Gastrocnemius medialis (tissue), 4 donors: Measurements from ENCODE around the gene PABPC1L. TPM values are rescaled to one million over a fixed set of nuclear protein-coding genes. Genes with fewer than 3 reads are reported as not detected.
A peak's percentile ranks its signal among the peaks of the same experiment; 100 is the strongest.

Source experiments
- ATAC-seq, 2 donors: fragments of 150-250 bp; one replicate each; pipeline ENCODE4 v1.9.1; 2016
- DNase-seq, 2 donors: peaks; one replicate each; pipeline ENCODE4 v3.0.0-alpha.2; 2019
- H3K27ac ChIP-seq, 4 donors: fragments of 200-600 bp; sonication (generic); 1 replicate in 1 of 4; 2 replicates in 3 of 4; pipeline ENCODE4 v1.5.1; 2016 to 2018; ENCODE audit warnings: mild to moderate bottlenecking in 2 of 4, moderate library complexity in 1 of 4
- H3K27me3 ChIP-seq, 3 donors: fragments of 200-600 bp; sonication (generic) in 2 of 3; 1 replicate in 1 of 3; 2 replicates in 2 of 3; pipeline versions ENCODE4 v1.5.1 to v1.6.0; 2016 to 2019; ENCODE audit warnings: mild to moderate bottlenecking in 1 of 3, moderate library complexity in 1 of 3
- H3K36me3 ChIP-seq, 2 donors: fragments of 200-600 bp; sonication (generic) in 1 of 2; one replicate each; pipeline ENCODE4 v1.5.1; 2017 to 2018
- H3K4me1 ChIP-seq, 2 donors: fragments of 200-600 bp; sonication (generic) in 1 of 2; one replicate each; pipeline ENCODE4 v1.5.1; 2016 to 2017; ENCODE audit warnings: mild to moderate bottlenecking in 2 of 2
- H3K4me3 ChIP-seq, 4 donors: fragments of 200-600 bp; sonication (generic) in 3 of 4; 1 replicate in 1 of 4; 2 replicates in 3 of 4; pipeline ENCODE4 v1.5.1; 2016 to 2019; ENCODE audit warnings: mild to moderate bottlenecking in 2 of 4
- H3K9me3 ChIP-seq, 3 donors: fragments of 200-600 bp; sonication (generic) in 2 of 3; 1 replicate in 1 of 3; 2 replicates in 2 of 3; pipeline ENCODE4 v1.5.1; 2016 to 2019
- CTCF ChIP-seq, 5 experiments: fragments of 450-650 bp in 3 of 5; fragments of 200-600 bp in 2 of 5; sonication (generic) in 2 of 5; IDR thresholded peaks in 4 of 5; conservative IDR thresholded peaks in 1 of 5; 1 replicate in 4 of 5; 2 replicates in 1 of 5; pipeline ENCODE4 v1.5.1; 2016 to 2019; ENCODE audit warnings: antibody characterized with exemption in 5 of 5, mild to moderate bottlenecking in 3 of 5, moderate library complexity in 3 of 5
- POLR2A ChIP-seq, 2 donors: fragments of 450-650 bp; IDR thresholded peaks; one replicate each; pipeline ENCODE4 v1.6.1; 2017; ENCODE audit warnings: antibody characterized with exemption in 2 of 2, mild to moderate bottlenecking in 2 of 2, moderate library complexity in 2 of 2
- in situ Hi-C, 4 donors: fragments of 200-750 bp; cut with MboI; loops; one replicate each; pipeline versions ENCODE4 v1.15.0 to v1.8.0; 2017; ENCODE audit warnings: low sequenced_read_pairs in 4 of 4
- intact Hi-C: fragments of 100-400 bp; cut with DNase I; formaldehyde crosslinking; loops from one replicate; pipeline ENCODE4 v1.15.1; 2023; ENCODE audit warnings: low total_unique reads
- total RNA-seq, 4 donors: library from RNA; depleted of rRNA; stranded (reverse); fragments of >200 nt; gene quantifications; one replicate each; pipeline versions ENCODE4 v1.1.0 to v1.2.3, GENCODE V29; 2016

Gene PABPC1L
- total RNA-seq, 4 donors from 2014 or later: 0.22 to 3.8 (median 0.54) TPM

- Histone ChIP-seq H3K27me3 (no peaks in the 10 kb centered on the region), H3K4me1 (peaks cover 29% of the 10 kb centered on the region in 2 donors), H3K9me3 (no peaks in the 10 kb centered on the region), H3K27ac (no peak overlapping the region), H3K4me3 (no peak overlapping the region), H3K36me3 (no peaks in the 10 kb centered on the region)
- in situ Hi-C loops (loop anchor here in 1 of 4 donors (25.0 kb wide), 1 partner anchor 100 kb away; no protein-coding TSS in a partner anchor), intact Hi-C loops (loop anchor here (5.0 to 10.0 kb wide), 2 partner anchors 750 to 1368 kb away; partner anchors contain the start of genes IFT52 and OSER1)
- DNase-seq (no peak), ATAC-seq (no peak)
- no peak for TF ChIP-seq POLR2A (IDR thresholded peaks at IDR 0.05)
Observed at GRCh38 chr20:44962483-44962882, 52.6 kb downstream of the PABPC1L start.

GRCh38 chr20:44963325-44964215, 53.7 kb downstream of the PABPC1L start:
- Histone ChIP-seq H3K9me3 (no peaks in the 10 kb centered on the region), H3K27ac (no peak overlapping the region), H3K4me1 (peaks cover 26 to 29% of the 10 kb centered on the region in 2 donors), H3K36me3 (no peaks in the 10 kb centered on the region), H3K27me3 (no peaks in the 10 kb centered on the region), H3K4me3 (no peak overlapping the region)
- TF ChIP-seq POLR2A (IDR thresholded peaks at IDR 0.05) (no peak), CTCF (IDR thresholded peaks at IDR 0.05 in 4 of 5, conservative IDR thresholded peaks at IDR 0.05 in 1 of 5) (no peak)
- ATAC-seq: no peak
- no peak for DNase-seq
- intact Hi-C loops (loop anchor here (5.0 to 10.0 kb wide), 2 partner anchors 751 to 1369 kb away; partner anchors contain the start of genes IFT52 and OSER1), in situ Hi-C loops (loop anchor here in 1 of 4 donors (25.0 kb wide), 1 partner anchor 99 kb away; no protein-coding TSS in a partner anchor)

- H3K4me3 ChIP-seq: peak overlapping the region; percentile 73 to 100 (median 92)
- peaks cover 11 to 20% of the 10 kb centered on the region in 2 donors for H3K4me1 ChIP-seq
- ATAC-seq: no peak
- H3K36me3 ChIP-seq: no peaks in the 10 kb centered on the region
- no peaks in the 10 kb centered on the region for H3K9me3 ChIP-seq
- H3K27ac ChIP-seq: peak overlapping the region; percentile 88 to 91 (median 90)
- intact Hi-C loops: loop anchor here (5.0 to 10.0 kb wide), 3 partner anchors 228 to 1437 kb away; partner anchors contain the start of gene IFT52
- TF ChIP-seq POLR2A (IDR thresholded peaks at IDR 0.05): no peak
- no peak for TF ChIP-seq CTCF (IDR thresholded peaks at IDR 0.05 in 4 of 5, conservative IDR thresholded peaks at IDR 0.05 in 1 of 5)
- DNase-seq: no peak
- in situ Hi-C loops: loop anchor here in 1 of 4 donors (25.0 kb wide), 1 partner anchor 97 kb away; no protein-coding TSS in a partner anchor
- H3K27me3 ChIP-seq: no peaks in the 10 kb centered on the region
Observed at GRCh38 chr20:44965651-44966029, 55.8 kb downstream of the PABPC1L start.

GRCh38 chr20:44966030-44966961, 56.4 kb downstream of the PABPC1L start, which contains the start of gene STK4:
TSS of gene STK4 (plus strand) at chr20:44966512. CDS start at chr20:44966569, 57 bp downstream.
- Histone ChIP-seq H3K27ac (peak within 1 kb of the TSS; percentile 88 to 91 (median 90)), H3K9me3 (no peaks in the 10 kb centered on the region), H3K36me3 (no peaks in the 10 kb centered on the region), H3K4me3 (peak within 1 kb of the TSS; percentile 73 to 100 (median 92)), H3K27me3 (no peaks in the 10 kb centered on the region), H3K4me1 (peaks cover 11 to 15% of the 10 kb centered on the region in 2 donors)
- in situ Hi-C loops (loop anchor here in 1 of 4 donors (25.0 kb wide), 1 partner anchor 96 kb away; no protein-coding TSS in a partner anchor), intact Hi-C loops (loop anchor here (5.0 to 10.0 kb wide), 3 partner anchors 229 to 1436 kb away; partner anchors contain the start of gene IFT52)
- DNase-seq (peak; percentile 71 to 88), ATAC-seq (peak; percentile 93 to 96)
- TF ChIP-seq CTCF (IDR thresholded peaks at IDR 0.05 in 4 of 5, conservative IDR thresholded peaks at IDR 0.05 in 1 of 5): peak in 4 of 5 experiments; percentile 21 to 67 (median 54)
- peak; percentile 71 to 78 for TF ChIP-seq POLR2A (IDR thresholded peaks at IDR 0.05)
